GM10266 (cell line): ENCODE data around the gene GPR39.

Experiments used
- DNase-seq: peaks from one replicate; pipeline ENCODE4 v3.0.0; 2012; ENCODE audit errors: extremely low spot score
- TF ChIP-seq, protein P1 (sequence below): IDR thresholded peaks from 2 replicates; pipeline ENCODE4 v1.5.1; 2012; ENCODE audit warnings: mild to moderate bottlenecking, low read depth; ENCODE audit not compliant: control insufficient read depth, insufficient read depth; ENCODE audit errors: missing control alignments

Gene GPR39

DNA sequence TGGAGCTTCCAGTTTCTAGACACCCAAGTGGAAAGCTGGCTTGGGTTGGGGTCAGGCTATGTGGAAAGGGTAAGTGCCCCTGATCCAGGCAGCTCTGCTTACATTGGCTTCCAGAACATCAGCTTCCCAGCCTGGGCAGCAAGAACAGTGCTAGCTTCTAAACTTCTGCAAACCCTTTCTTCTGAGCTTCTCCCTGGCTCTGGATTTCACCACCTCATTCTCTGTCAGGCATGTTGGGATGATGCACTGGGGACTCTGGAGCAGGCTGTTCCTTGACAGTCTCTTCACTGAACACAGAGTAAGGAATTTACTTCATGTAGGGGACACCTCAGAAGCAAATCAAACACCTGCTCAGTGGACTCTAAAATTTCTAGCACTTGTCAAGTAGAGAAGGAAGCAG is 180.6 kb downstream of the GPR39 start:
- no peak for DNase-seq
- TF ChIP-seq, protein P1, sequence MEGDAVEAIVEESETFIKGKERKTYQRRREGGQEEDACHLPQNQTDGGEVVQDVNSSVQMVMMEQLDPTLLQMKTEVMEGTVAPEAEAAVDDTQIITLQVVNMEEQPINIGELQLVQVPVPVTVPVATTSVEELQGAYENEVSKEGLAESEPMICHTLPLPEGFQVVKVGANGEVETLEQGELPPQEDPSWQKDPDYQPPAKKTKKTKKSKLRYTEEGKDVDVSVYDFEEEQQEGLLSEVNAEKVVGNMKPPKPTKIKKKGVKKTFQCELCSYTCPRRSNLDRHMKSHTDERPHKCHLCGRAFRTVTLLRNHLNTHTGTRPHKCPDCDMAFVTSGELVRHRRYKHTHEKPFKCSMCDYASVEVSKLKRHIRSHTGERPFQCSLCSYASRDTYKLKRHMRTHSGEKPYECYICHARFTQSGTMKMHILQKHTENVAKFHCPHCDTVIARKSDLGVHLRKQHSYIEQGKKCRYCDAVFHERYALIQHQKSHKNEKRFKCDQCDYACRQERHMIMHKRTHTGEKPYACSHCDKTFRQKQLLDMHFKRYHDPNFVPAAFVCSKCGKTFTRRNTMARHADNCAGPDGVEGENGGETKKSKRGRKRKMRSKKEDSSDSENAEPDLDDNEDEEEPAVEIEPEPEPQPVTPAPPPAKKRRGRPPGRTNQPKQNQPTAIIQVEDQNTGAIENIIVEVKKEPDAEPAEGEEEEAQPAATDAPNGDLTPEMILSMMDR = no peak

GRCh38 chr2:132597831-132598230 is 181.2 kb downstream of the GPR39 start:
- TF ChIP-seq, protein P1 = no peak
- DNase-seq = no peak

DNA sequence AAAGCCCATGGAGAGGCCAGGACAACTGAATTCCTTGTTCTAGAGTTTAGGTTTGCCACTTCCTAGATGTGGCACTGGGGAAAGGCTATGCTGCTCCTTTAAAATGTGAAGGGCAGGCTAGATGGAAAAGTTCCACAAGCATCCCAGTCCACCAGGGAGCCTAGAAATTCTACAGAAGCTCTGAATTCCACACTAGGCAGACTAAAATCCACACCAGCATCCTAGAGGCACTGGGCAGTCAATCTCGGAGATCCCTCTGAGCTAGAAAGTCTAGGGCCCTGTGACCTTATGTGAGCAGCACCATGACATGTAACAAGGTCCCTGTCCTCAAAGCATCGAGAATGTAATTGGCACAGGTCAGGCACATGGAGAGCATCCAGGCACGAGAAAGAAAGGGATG is 181.9 kb downstream of the GPR39 start:
- TF ChIP-seq, protein P1 = no peak
- no peak for DNase-seq

- TF ChIP-seq, protein P1 = no peak
- DNase-seq = no peak
Observed at GRCh38 chr2:132599556-132599955, 183.0 kb downstream of the GPR39 start.

DNA sequence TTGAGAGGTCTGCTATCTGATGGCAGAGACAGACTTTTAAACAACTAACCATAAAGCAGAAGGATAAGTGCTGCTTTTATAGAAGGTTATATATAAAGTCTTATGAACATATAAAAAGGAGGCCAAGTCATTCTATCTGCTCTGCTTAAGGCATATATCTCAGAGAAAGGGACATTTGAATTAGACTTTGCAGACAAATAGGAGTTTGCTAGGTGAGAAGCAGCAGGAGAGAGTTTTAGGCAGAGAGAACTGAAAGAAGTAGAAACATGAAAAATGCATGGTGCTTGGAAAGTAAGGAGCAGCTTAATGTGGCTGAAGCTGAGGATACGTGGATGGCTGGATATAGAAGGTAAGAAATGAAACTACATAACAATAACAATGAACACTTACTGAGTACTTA is 188.0 kb downstream of the GPR39 start:
- TF ChIP-seq, protein P1 = no peak
- no peak for DNase-seq

- no peak for DNase-seq
- TF ChIP-seq, protein P1 = no peak
Observed at GRCh38 chr2:132605236-132606180, 188.9 kb downstream of the GPR39 start.

DNA sequence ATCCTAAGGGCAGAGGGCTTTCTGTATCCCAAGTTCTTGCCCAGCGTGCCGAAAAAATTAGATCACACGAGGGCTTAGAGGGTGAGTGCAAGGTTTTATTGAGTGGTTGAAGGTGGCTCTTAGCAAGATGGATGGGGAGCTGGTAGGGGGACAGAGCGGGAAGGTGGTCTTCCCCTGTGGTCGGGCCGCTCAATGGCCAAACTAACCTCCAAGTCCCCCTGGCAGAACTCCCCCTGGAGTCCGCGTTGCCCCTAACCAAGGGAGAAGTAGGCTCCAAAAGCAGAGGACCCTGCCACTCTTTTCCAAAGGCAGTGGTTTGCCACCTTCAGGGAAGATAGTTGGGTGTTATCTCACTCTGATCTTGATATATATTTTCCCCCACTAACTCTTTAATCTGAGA is 190.0 kb downstream of the GPR39 start:
- no peak for DNase-seq
- TF ChIP-seq, protein P1 = no peak
